Measurements from ENCODE around the gene NUF2.

GRCh38 chr1:163399001-163399400, 77.2 kb downstream of the NUF2 start:
- TF ChIP-seq CTCF (IDR thresholded peaks at IDR 0.05 in 8 of 11, conservative IDR thresholded peaks at IDR 0.05 in 3 of 11) (no peak), POLR2A (IDR thresholded peaks at IDR 0.05) (no peak), POLR2AphosphoS5 (IDR thresholded peaks at IDR 0.05) (no peak)
